Transverse colon (tissue), 4 donors: ENCODE data around the gene STARD7. TPM values are rescaled to one million over a fixed set of nuclear protein-coding genes. Genes with fewer than 3 reads are reported as not detected.

Source experiments
- DNase-seq: peaks from one replicate; pipeline ENCODE4 v3.0.0-alpha.2; 2019
- H3K27ac ChIP-seq, 4 donors: fragments of 200-600 bp; sonication (generic); 2 replicates each; pipeline ENCODE4 v1.5.1; 2016 to 2018; ENCODE audit warnings: inconsistent platforms in 4 of 4
- H3K27me3 ChIP-seq: fragments of 200-600 bp; sonication (generic); 2 replicates; pipeline ENCODE4 v1.5.1; 2017; ENCODE audit warnings: inconsistent platforms
- H3K36me3 ChIP-seq, 4 donors: fragments of 200-600 bp; sonication (generic); 2 replicates each; pipeline ENCODE4 v1.5.1; 2017 to 2019; ENCODE audit warnings: inconsistent platforms in 4 of 4
- H3K4me1 ChIP-seq, 4 donors: fragments of 200-600 bp; sonication (generic); 2 replicates each; pipeline ENCODE4 v1.5.1; 2017 to 2020; ENCODE audit warnings: inconsistent platforms in 4 of 4
- H3K4me3 ChIP-seq, 4 donors: fragments of 200-600 bp; sonication (generic); 1 replicate in 1 of 4; 2 replicates in 3 of 4; pipeline versions ENCODE4 v1.5.1 to v1.6.1; 2017 to 2019; ENCODE audit warnings: inconsistent platforms in 4 of 4
- H3K9me3 ChIP-seq, 2 donors: fragments of 200-600 bp; sonication (generic); 2 replicates each; pipeline ENCODE4 v1.5.1; 2017 to 2019; ENCODE audit warnings: inconsistent platforms in 2 of 2
- EP300 ChIP-seq: sonication (generic); formaldehyde crosslinking; IDR thresholded peaks from one replicate; pipeline ENCODE4 v1.6.1; 2017; ENCODE audit warnings: antibody characterized with exemption, low read depth
- POLR2A ChIP-seq: fragments of 450-650 bp; IDR thresholded peaks from one replicate; pipeline ENCODE4 v1.6.1; 2016; ENCODE audit warnings: antibody characterized with exemption, mild to moderate bottlenecking, moderate library complexity
- POLR2AphosphoS5 ChIP-seq, 3 donors: sonication (generic); formaldehyde crosslinking; IDR thresholded peaks; one replicate each; pipeline ENCODE4 v1.6.1; 2016; ENCODE audit warnings: antibody characterized with exemption in 3 of 3
- WGBS, 2 donors: methylation state at CpG; one replicate each; pipeline ENCODE4 v1.1.5; 2018; ENCODE audit warnings: low coverage in 1 of 2; 5-methylcytosine and 5-hydroxymethylcytosine counted together
- in situ Hi-C, 4 donors: fragments of 200-750 bp; cut with MboI; loops; one replicate each; pipeline versions ENCODE4 v1.15.0 to v1.15.1; 2017; ENCODE audit warnings: low sequenced_read_pairs in 3 of 4, low pct_ligation_motif_present in 1 of 4, low pct_unique_long_range_greater_than_20kb in 1 of 4
- intact Hi-C: fragments of 100-400 bp; cut with DNase I; formaldehyde crosslinking; loops from one replicate; pipeline ENCODE4 v1.15.1; 2023; ENCODE audit warnings: low total_unique reads
- total RNA-seq, 4 donors: library from RNA; depleted of rRNA; stranded (reverse); fragments of >200 nt; gene quantifications; one replicate each; pipeline ENCODE4 v1.1.0, GENCODE V29; 2016
- TF ChIP-seq, protein P1 (sequence below), 5 experiments: fragments of 200-600 bp in 3 of 5; fragments of 450-650 bp in 2 of 5; sonication (generic) in 3 of 5; IDR thresholded peaks; 1 replicate in 2 of 5; 2 replicates in 3 of 5; pipeline ENCODE4 v1.5.1; 2016 to 2017; ENCODE audit warnings: antibody characterized with exemption in 5 of 5, inconsistent platforms in 3 of 5, mild to moderate bottlenecking in 2 of 5, moderate library complexity in 1 of 5

Gene STARD7
- total RNA-seq, 4 donors from 2014 or later: 74.1 to 155 (median 139) TPM

DNA sequence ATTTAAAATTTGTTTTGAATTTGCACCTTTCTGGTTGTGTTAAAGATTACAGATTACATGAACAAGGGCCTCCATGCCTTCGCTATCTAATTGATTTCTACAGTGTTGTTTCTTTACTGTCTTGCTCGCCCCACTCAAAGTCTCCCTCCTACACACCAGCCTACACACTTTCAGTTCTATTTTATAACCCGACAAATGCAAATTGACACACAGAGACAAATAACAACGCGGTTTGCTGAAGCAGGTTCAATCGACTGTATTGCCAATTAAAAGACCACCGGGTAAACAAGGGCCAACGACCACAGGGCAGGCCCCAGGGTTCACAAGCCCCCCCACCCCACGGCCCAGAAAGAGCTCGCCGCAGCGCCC lies 869 bp downstream of the STARD7 start:
- no peak for DNase-seq
- intact Hi-C loops: no loop called here
- peaks cover 39 to 58% (median 53%) of the 10 kb centered on the region in 4 donors for H3K4me1 ChIP-seq
- in situ Hi-C loops: loop anchor here in 1 of 4 donors (5.0 kb wide), 1 partner anchor 55 kb away; no protein-coding TSS in a partner anchor
- no peaks in the 10 kb centered on the region for H3K9me3 ChIP-seq
- H3K36me3 ChIP-seq: no peaks in the 10 kb centered on the region
- H3K27ac ChIP-seq: peak overlapping the region; percentile 97 to 98 (median 98)
- no peaks in the 10 kb centered on the region for H3K27me3 ChIP-seq
- no peak for TF ChIP-seq EP300
- TF ChIP-seq, protein P1, sequence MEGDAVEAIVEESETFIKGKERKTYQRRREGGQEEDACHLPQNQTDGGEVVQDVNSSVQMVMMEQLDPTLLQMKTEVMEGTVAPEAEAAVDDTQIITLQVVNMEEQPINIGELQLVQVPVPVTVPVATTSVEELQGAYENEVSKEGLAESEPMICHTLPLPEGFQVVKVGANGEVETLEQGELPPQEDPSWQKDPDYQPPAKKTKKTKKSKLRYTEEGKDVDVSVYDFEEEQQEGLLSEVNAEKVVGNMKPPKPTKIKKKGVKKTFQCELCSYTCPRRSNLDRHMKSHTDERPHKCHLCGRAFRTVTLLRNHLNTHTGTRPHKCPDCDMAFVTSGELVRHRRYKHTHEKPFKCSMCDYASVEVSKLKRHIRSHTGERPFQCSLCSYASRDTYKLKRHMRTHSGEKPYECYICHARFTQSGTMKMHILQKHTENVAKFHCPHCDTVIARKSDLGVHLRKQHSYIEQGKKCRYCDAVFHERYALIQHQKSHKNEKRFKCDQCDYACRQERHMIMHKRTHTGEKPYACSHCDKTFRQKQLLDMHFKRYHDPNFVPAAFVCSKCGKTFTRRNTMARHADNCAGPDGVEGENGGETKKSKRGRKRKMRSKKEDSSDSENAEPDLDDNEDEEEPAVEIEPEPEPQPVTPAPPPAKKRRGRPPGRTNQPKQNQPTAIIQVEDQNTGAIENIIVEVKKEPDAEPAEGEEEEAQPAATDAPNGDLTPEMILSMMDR (IDR thresholded peaks at IDR 0.05): peak in 1 of 5 experiments; percentile 6
- TF ChIP-seq POLR2A: no peak
- no peak for TF ChIP-seq POLR2AphosphoS5 (IDR thresholded peaks at IDR 0.05)
- peak overlapping the region; percentile 75 to 93 (median 84) for H3K4me3 ChIP-seq
- WGBS, 2 donors: 0 to 1% methylated on average over 2 to 9 of the region's 12 CpGs

DNA sequence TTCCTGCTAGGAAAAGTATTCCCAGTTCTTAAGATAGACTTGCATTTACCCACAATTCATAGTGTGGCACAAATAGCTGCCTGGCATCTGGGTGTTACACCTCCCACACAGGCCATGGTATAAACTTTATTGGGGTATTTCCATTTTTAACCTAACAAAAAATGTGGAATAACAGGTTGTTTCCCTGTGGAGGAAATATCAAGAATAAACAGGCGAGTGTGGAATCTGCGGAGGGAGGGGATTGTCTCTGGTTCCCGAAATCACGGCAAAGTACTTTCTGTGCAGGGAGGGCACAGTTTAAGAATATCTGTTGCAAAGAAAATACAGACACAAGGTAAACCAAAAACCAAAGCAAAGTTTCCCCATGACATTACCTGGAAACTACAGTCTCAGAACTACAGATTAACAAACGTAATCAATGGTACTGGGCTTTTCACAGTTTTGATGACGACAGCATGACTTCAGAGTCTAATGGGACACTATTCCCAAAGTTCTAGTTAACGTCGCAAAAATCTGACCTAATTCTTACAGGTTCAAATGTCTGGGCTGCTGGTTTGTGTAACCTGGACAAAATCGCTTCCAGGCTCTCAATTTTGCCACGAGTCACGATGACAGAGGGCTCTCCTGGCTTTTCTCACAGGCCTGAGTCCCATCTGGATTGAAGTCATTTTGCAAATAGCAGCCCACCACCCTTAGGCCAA lies 1.4 kb downstream of the STARD7 start:
- Histone ChIP-seq H3K4me3 (peak overlapping the region; percentile 75 to 93 (median 84)), H3K27me3 (no peaks in the 10 kb centered on the region), H3K9me3 (no peaks in the 10 kb centered on the region), H3K27ac (peak overlapping the region; percentile 97 to 98 (median 98)), H3K36me3 (no peaks in the 10 kb centered on the region), H3K4me1 (peaks cover 39 to 63% (median 57%) of the 10 kb centered on the region in 4 donors)
- TF ChIP-seq POLR2AphosphoS5 (IDR thresholded peaks at IDR 0.05): no peak
- TF ChIP-seq, protein P1 (IDR thresholded peaks at IDR 0.05): no peak
- no peak for TF ChIP-seq POLR2A
- TF ChIP-seq EP300: no peak
- DNase-seq: no peak
- intact Hi-C loops: no loop called here
- 9 to 11% methylated on average over 5 to 11 of the region's 11 CpGs for whole genome bisulfite sequencing, 2 donors
- in situ Hi-C loops: loop anchor here in 1 of 4 donors (5.0 kb wide), 1 partner anchor 55 kb away; no protein-coding TSS in a partner anchor

DNA sequence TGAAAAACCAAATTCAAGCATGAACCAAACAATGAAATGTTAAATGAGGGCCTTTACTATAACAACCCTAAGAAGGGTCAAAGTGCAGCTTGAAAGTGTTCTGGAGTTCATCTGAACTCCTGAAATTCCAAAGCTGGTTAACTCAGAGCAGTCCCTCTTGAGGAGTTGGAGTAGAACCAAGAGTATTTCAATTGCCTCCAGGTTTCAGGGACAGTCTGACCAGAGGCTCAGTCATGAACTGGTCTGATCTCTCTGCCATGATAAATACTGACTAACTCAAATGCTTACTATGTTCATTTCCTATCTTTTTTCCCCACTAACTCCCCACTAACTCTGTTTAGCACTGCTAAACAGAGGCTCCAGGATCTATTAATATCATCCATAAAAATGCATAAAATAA lies 2.7 kb downstream of the STARD7 start:
- TF ChIP-seq POLR2AphosphoS5 (IDR thresholded peaks at IDR 0.05): no peak
- TF ChIP-seq EP300: no peak
- TF ChIP-seq, protein P1 (IDR thresholded peaks at IDR 0.05): no peak
- no peak for TF ChIP-seq POLR2A
- peaks cover 39 to 76% (median 68%) of the 10 kb centered on the region in 4 donors for H3K4me1 ChIP-seq
- intact Hi-C loops (no loop called here), in situ Hi-C loops (loop anchor here in 1 of 4 donors (5.0 kb wide), 1 partner anchor 56 kb away; no protein-coding TSS in a partner anchor)
- H3K9me3 ChIP-seq: no peaks in the 10 kb centered on the region
- DNase-seq: no peak
- H3K27ac ChIP-seq: peak overlapping the region; percentile 52 to 66 (median 63)
- H3K4me3 ChIP-seq: no peak overlapping the region
- no peaks in the 10 kb centered on the region for H3K27me3 ChIP-seq
- H3K36me3 ChIP-seq: no peaks in the 10 kb centered on the region

DNA sequence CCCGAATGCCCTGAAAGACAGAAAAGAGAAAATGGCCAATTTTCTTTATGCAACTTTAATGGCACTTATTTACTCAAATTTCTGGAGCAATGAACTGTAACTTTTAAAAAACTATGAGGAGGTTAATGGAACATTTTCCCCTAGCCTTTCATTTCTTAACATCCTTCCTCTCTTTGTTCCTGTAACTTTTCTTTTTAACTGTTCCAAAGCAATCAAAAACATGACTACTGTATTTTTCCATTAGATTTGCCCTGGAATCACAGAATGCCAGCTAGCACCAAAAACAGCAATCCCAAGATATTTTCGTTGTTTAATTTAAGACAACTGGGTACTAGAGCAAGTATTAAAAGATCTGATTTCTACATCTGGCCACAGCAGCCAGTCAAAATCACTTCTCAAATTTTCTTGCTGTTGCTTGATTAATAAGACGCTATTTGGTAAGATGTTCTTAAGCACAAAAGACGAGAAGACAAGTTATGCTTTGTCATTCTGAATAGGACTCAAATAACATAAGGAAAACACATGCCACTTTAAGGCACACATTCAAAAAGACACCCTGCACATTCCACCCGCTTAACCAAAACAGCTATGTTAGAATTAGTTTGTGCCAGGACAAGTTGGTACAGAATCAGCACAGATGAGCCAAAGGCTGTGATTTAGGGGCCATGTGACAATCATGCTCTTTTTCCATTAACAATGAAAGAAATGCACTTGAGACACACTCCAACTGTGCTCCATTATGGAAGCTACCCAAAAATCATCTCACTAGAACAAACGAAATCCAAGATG lies 3.6 kb downstream of the STARD7 start:
- H3K36me3 ChIP-seq: no peaks in the 10 kb centered on the region
- H3K4me3 ChIP-seq: no peak overlapping the region
- TF ChIP-seq POLR2A (no peak), POLR2AphosphoS5 (IDR thresholded peaks at IDR 0.05) (no peak), EP300 (no peak)
- TF ChIP-seq, protein P1 (IDR thresholded peaks at IDR 0.05): no peak
- no peaks in the 10 kb centered on the region for H3K27me3 ChIP-seq
- intact Hi-C loops (no loop called here), in situ Hi-C loops (loop anchor here in 1 of 4 donors (5.0 kb wide), 1 partner anchor 57 kb away; no protein-coding TSS in a partner anchor)
- no peak for DNase-seq
- peak overlapping the region; percentile 52 to 66 (median 63) for H3K27ac ChIP-seq
- 46 to 51% methylated on average over 5 to 6 of the region's 6 CpGs for WGBS, 2 donors
- H3K4me1 ChIP-seq: peaks cover 40 to 84% (median 68%) of the 10 kb centered on the region in 4 donors
- no peaks in the 10 kb centered on the region for H3K9me3 ChIP-seq
